ENCODE data around the gene HOXD4.

Gene HOXD4

GRCh38 chr2:176193048-176193447 lies 41.7 kb downstream of the HOXD4 start:
- Histone ChIP-seq H3K9me3 (no peaks in the 10 kb centered on the region), H3K4me3 (no peak overlapping the region), H3K4me1 (peaks cover 4 to 23% (median 19%) of the 10 kb centered on the region in 4 donors), H3K36me3 (no peaks in the 10 kb centered on the region), H3K27me3 (peaks cover 0 to 68% of the 10 kb centered on the region in 2 donors), H3K27ac (no peak overlapping the region)
- intact Hi-C loops (cut with DNase I; ENCODE audit: low total_unique reads): no loop called here
- no peak for TF ChIP-seq CTCF (IDR thresholded peaks at IDR 0.05)
- no peak for DNase-seq

- Histone ChIP-seq H3K27me3 (peaks cover 0 to 31% of the 10 kb centered on the region in 2 donors), H3K27ac (no peak overlapping the region), H3K4me3 (no peak overlapping the region), H3K9me3 (peaks cover 0 to 5% (median 0%) of the 10 kb centered on the region in 3 donors), H3K36me3 (no peaks in the 10 kb centered on the region), H3K4me1 (no peaks in the 10 kb centered on the region)
- intact Hi-C loops (cut with DNase I; ENCODE audit: low total_unique reads): no loop called here
- no peak for TF ChIP-seq CTCF (IDR thresholded peaks at IDR 0.05)
- DNase-seq: no peak
Observed at GRCh38 chr2:176199902-176200301, 48.6 kb downstream of the HOXD4 start.

DNA sequence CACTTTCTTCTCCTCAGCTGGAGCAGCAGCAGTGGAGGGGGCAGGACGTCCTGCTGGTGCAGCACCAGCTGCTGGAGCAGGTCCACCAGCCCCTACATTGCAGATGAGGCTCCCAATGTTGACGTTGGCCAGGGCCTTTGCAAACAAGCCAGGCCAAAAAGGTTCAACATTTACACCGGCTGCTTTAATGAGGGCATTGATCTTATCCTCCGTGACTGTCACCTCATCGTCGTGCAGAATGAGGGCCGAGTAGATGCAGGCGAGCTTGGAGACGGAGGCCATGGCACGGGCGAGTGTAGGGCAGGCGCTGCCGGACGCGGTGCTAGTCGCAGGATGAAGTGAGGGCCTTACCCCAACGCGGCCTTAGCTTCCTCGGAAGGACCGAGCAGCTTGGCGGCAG lies 49.6 kb downstream of the HOXD4 start:
- Histone ChIP-seq H3K4me1 (no peaks in the 10 kb centered on the region), H3K4me3 (no peak overlapping the region), H3K27me3 (peaks cover 0 to 31% of the 10 kb centered on the region in 2 donors), H3K27ac (no peak overlapping the region), H3K36me3 (no peaks in the 10 kb centered on the region), H3K9me3 (peaks cover 0 to 6% (median 0%) of the 10 kb centered on the region in 3 donors)
- TF ChIP-seq CTCF (IDR thresholded peaks at IDR 0.05): no peak
- DNase-seq: no peak
- intact Hi-C loops (cut with DNase I; ENCODE audit: low total_unique reads): no loop called here

GRCh38 chr2:176202491-176202890 lies 51.1 kb downstream of the HOXD4 start:
- Histone ChIP-seq H3K4me1 (no peaks in the 10 kb centered on the region), H3K27ac (no peak overlapping the region), H3K27me3 (peaks cover 0 to 25% of the 10 kb centered on the region in 2 donors), H3K9me3 (peaks cover 0 to 6% (median 0%) of the 10 kb centered on the region in 3 donors), H3K36me3 (no peaks in the 10 kb centered on the region), H3K4me3 (no peak overlapping the region)
- intact Hi-C loops (cut with DNase I; ENCODE audit: low total_unique reads): no loop called here
- no peak for TF ChIP-seq CTCF (IDR thresholded peaks at IDR 0.05)
- no peak for DNase-seq
